ENCODE data around the gene RC3H2.

The RC3H2 gene

GRCh38 chr9:122904823-122905710 is at the start of gene RC3H2:
TSS of gene RC3H2 (minus strand) at chr9:122905359. CDS start at chr9:122897509, 7,850 bp downstream.
- peak; percentile 98 for DNase-seq (ENCODE audit: low read depth)

DNA sequence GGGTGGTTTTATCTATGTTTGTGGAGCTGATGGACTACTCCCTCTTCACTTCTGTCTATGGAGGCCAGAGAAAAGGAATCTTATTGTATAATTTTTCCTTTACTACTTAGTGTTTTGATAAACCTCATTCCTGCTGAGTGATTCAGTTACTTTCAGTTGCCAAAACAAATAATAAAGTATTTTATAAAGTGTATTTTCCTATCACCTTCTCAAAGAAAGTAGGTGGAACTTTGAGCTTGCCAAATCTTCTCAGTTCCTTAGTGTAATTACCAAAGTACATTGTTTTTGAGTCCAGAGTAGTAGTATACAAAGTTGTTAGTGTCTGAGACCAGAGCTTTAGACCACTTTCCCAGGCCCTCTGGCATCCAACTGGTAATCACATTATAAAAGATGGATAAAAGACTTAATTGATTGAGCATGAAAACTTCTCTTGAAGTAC is 49.1 kb upstream of the RC3H2 start:
- no peak for DNase-seq (ENCODE audit: low read depth)

DNA sequence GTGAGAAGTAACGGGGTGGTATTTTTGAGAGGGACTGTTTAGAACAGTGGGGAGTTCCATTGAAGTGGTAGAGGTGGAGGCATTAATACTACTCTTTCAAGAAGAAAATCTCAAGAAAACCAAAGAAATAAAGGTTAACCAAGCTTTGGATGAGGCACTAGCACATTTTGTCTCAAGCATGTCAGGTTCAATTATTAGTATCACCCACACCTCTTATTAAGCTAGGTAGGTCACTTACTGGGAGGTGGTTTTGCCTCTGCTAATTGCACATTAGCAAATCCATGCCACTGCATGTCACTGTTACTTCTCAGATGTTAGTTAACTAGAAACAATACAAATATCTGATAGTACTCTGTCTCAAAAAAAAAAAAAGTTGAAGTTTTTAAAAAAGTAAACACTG is 45.9 kb upstream of the RC3H2 start:
- DNase-seq (ENCODE audit: low read depth), result no peak

DNA sequence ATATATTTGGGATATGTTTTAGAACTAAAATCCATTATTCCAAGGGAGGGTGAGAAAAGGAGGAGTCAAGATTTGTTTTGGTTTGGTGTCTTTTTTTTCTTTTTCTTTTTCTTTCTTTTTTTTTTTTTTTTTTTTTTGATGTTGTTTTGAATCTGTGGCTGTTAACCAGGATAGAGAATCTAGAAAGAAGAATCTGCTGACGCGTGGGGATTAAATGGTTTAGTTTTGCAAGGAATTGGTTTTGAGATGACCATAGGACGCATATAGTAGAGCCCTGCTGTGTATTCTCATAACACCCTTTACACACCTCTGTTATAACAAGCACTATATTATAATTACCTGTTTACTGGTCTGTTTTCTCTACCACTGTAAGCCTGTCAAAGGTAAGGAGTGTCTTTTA is 45.1 kb upstream of the RC3H2 start:
- no peak for DNase-seq (ENCODE audit: low read depth)

DNA sequence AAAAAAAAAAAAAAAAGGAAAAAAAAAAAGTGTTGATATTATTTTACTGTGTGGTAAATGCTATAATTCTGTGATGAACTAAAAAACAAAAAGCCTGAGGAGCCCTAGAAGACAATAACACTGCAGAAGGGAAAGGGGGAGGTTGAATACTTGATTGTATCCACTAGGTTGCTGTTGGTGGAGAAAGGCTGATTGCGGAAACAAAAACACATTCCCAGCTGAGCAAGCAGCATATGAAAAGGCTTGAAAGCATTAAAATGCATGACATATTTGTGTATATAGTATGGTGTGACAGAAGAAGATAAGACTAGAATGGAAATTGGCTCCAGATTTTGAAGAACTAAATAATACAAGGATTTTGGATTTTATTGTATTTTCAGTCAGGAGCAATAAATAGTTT is 44.5 kb upstream of the RC3H2 start:
- DNase-seq (ENCODE audit: low read depth), result no peak

DNA sequence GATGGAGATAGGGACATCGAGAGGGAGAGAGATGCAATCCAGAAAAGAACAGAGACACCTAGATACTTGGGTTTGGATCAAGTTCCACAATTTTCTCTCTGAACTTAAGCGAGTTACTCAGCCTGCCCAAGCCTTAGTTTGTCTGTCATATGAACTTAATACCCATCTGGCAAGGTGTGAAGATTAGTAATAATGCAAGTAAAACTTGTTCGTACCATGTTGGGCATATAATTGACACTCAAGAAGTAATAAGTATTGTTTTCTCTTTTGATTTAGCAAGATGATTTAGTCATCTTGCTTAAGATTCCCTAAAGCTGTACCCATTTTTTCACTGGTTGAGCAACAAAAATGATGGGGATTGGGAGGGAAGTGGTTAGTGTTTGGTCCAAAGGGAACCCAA is 43.2 kb upstream of the RC3H2 start:
- DNase-seq (ENCODE audit: low read depth), result no peak

DNA sequence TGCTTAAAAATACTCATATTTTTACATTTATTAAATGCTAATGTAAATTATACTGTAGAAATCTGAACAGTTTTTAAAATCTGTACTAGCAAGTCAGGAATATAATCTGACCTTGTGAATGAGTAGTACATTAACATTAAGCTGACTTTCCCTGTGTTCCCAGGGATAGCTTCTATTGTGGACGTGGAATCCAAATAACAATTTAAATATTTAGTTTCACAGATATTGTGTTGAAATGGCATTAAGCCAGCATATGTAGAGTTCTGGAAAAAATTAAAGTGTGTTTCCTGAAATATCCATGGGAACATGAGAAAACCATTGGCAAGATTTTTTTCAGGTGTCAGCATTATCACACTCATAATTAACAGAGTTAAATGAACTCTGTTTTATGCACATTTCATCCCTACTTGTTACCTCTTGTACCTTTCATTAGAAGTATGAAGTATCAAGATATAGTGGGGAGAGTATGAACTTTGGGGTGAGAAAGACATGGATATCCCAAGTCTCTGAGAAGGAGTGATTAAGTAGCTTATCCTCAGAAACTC is 41.4 kb upstream of the RC3H2 start:
- no peak for DNase-seq (ENCODE audit: low read depth)

- no peak for DNase-seq (ENCODE audit: low read depth)
Measured at GRCh38 chr9:122944960-122945888, 40.1 kb upstream of the RC3H2 start.

GRCh38 chr9:122941582-122942234 is 36.5 kb upstream of the RC3H2 start:
- DNase-seq (ENCODE audit: low read depth), result no peak

DNA sequence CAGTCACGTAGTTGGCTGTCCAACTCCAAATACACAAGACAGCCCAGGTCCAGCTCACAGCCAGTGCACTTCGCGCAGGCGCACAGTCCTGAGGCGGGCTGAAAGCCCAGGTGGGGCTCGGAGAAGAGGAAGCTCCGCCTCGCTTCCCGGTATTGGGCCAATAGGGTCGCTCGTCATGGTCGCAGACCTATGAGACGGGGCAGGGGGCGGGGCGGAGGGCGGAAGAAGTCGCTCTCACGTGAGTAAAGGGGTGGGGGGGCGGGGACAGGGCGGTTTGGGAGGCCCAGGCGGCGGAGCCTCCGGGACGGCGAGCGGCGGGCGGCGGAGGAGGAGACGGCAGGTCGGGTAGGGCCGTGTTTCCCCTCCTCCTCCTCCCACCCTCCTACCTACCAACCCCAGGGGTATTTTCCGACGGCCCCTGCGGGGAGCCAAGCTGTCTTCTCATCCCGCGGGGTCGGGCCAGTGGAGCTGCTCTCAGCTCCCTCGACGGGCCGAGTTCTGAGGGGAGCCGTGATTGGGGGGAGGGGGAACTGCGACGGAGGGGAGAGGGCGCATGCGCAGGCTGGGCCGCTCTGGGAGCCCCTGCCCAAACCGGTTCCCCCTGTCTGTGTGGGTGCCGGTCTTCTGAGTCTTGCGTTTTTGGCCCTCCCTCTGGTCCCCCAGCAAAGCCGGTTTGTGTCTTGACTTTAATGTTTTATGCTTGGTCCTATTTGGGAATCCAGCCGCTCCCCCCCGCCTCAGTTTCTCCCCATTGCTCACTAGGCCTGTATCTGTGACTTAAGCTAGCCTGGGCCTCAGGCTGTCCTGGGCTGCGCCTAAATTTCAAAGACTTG is 35.8 kb upstream of the RC3H2 start, which contains the start of gene RABGAP1:
RABGAP1 (plus strand) TSS at position 272 of the 833 bp plus-strand sequence. CDS start 16,040 bp downstream, outside the sequence.
- peak; percentile 75 for DNase-seq (ENCODE audit: low read depth)

GRCh38 chr9:122940454-122940748 is 35.2 kb upstream of the RC3H2 start:
- DNase-seq (ENCODE audit: low read depth), result no peak

DNA sequence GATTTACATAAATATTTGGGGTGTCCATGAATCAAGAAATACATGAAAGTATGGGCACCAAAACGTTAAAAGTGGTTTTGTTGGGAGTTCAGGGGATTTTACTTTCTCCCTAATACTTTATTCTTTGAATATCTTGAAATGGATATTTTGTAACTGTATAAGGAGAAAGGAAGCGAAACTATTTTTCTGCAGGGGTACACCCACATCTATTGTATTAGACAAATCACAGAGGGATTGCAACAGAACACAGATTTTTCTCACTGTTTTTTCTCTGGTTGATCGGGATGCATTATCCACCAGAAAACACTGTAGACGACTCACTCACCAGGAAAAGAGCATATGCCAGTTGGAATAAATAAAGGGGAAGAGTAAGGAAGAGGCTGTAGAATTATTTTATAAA is 34.4 kb upstream of the RC3H2 start:
- no peak for DNase-seq (ENCODE audit: low read depth)

GRCh38 chr9:122936883-122937282 is 31.7 kb upstream of the RC3H2 start:
- no peak for DNase-seq (ENCODE audit: low read depth)

DNA sequence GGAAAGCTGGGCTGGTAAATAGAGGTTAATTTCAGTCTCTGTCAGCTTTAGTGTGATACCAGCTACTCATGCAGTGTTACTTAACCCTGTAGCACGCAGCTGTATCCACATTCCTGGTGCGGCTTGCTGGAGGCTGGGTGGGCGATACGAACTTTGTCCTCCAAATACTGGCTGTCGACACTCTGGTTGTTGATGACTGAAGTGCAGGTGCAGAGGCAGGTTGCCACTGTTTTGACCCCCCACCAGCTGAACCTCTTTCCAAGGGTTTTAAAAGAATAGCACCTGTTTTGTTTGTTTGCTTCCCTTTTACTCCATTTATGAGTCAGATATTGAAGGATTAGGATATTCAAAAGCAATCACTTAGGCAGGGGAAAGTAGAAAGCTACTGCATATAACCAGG is 31.3 kb upstream of the RC3H2 start:
- no peak for DNase-seq (ENCODE audit: low read depth)

GRCh38 chr9:122931226-122932121 is 26.3 kb upstream of the RC3H2 start, which contains the start of gene ZBTB26:
TSS of gene ZBTB26 (minus strand) at chr9:122931512. CDS start at chr9:122919934, 11,578 bp downstream.
- DNase-seq (ENCODE audit: low read depth), result peak; percentile 82

DNA sequence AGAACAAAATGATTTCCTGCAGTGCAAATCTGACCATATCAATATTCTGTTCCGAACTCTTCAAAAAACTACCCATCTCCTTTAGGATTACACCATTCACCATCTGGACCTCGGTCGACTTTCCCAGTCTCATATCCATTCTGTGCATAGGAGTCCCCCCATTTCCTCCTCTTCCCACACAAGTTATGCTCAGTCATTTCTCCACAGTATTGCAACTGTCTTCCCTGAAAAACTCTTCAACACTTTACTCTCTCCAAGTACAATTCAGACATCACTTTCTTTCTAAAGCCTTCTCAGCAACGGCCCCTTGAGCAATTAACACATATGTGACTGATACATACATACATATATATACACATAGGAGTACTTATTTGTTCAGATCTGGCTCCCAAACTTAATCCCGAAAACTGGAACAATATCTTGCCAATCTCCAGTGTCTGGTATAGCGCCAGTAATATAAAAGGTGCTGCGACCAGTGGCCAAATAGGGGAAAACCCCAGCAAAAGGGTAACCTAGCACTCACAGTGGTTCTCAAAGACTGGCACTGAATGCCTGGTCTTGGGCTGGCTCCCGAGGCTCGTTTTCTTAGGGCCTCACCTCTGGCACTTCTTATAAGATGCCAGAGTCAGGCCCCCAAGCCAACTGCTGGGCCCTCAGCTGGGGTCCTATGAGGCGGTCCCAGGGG is 25.5 kb upstream of the RC3H2 start:
- DNase-seq (ENCODE audit: low read depth), result no peak

DNA sequence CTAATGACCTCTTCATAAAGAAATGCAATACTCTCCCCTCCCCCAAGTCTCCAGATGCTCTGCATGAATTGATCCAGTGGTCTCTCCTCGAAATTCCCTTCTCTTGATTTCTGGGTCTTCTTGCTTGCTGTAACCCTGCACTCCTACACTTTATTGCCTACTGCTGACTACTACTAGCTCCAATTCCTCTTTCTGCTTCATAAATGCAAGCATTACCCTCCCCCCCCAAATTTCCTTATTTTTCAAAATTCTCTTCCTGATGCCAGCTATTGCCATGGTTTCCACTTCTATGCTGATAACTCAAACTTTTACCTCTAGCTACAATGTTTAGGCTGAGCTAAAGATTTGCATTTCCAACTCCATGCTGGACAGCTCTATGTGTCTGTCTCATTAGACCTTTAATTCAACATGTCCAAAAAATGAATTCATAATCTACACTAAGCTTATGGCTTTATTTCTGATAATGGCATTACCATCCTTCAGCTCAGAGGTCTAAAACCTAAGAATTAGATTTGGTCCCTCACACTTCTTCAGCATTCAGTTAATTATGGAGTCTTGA is 24.7 kb upstream of the RC3H2 start:
- no peak for DNase-seq (ENCODE audit: low read depth)

GRCh38 chr9:122923947-122924346 is 18.8 kb upstream of the RC3H2 start:
- DNase-seq (ENCODE audit: low read depth), result no peak

DNA sequence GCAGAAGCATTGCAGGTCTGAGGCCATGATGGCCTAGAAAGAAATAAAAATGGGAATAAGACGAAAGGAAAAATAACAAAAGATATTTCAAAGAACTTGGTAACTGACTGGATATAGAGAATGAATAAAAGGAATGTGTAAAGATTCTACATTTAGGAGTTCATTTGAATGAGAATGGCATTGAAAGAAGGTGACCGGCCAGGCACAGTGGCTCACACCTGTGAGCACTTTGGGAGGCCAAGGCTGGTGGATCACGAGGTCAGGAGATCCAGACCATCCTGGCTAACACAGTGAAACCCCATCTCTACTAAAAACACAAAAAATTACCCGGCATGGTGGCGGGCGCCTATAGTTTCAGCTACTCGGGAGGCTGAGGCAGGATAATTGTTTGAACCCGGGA is 17.6 kb upstream of the RC3H2 start:
- DNase-seq (ENCODE audit: low read depth), result no peak
